K562 (cell line): Measurements from ENCODE around the gene GNAQ. TPM values are rescaled to one million over a fixed set of nuclear protein-coding genes. Genes with fewer than 3 reads are reported as not detected.
A peak's percentile ranks its signal among the peaks of the same experiment; 100 is the strongest.

Experiments
- ATAC-seq: fragments of 200-7000 bp; cut with Tn5 transposase; 3 replicates; pipeline ENCODE4 v1.9.1; 2020; ENCODE audit warnings: moderate library complexity
- BruUV-seq: library from RNA; stranded (reverse); fragments of 400-500 nt; replicated peaks from 2 replicates; lab custom pipeline; 2021; lab: Mats Ljungman, UMichigan
- CTCF ChIA-PET: fragments of 300-600 bp; formaldehyde crosslinking; extraction: SDS; loops from one replicate; lab custom pipeline; 2021; ENCODE audit warnings: low intra/inter-chr PET ratio; lab: Yijun Ruan, JAX
- POLR2A ChIA-PET: fragments of 300-600, 350-650 bp; sonication (Branson Sonifier 250); formaldehyde crosslinking; extraction: SDS; loops from one replicate; lab custom pipeline; 2021; ENCODE audit warnings: antibody characterized with exemption, inconsistent platforms; lab: Yijun Ruan, JAX
- DNase-seq, 4 experiments: peaks; one replicate each; pipeline versions ENCODE4 v3.0.0 to v3.0.0-alpha.2; 2011 to 2018; ENCODE audit warnings: low spot score in 3 of 4, mixed read lengths in 3 of 4; ENCODE audit errors: extremely low read depth in 1 of 4
- FAIRE-seq: peaks from 2 replicates; lab custom pipeline; 2011; peaks lifted over from hg19 to GRCh38; lab: Jason Lieb, UNC
- H2AFZ ChIP-seq: 2 replicates; pipeline ENCODE4 v1.6.0; 2011; ENCODE audit warnings: low read depth, low read length, control low read depth, inconsistent platforms
- H3K27ac ChIP-seq: fragments of 200-600 bp; 3 replicates; pipeline ENCODE4 v1.8.0; 2011; ENCODE audit warnings: low read depth, mild to moderate bottlenecking, control low read depth, inconsistent platforms, low read length, moderate library complexity, mixed read lengths; ENCODE audit errors: extremely low read depth
- H3K27me3 ChIP-seq, 2 experiments: fragments of 300-600 bp in 1 of 2; 2 replicates in 1 of 2; 3 replicates in 1 of 2; pipeline versions ENCODE4 v1.6.0 to v1.8.0; 2011; ENCODE audit warnings: inconsistent platforms in 2 of 2, low read length in 2 of 2, mild to moderate bottlenecking in 1 of 2, mixed read lengths in 1 of 2, moderate library complexity in 1 of 2; ENCODE audit not compliant: control insufficient read depth in 2 of 2, insufficient read depth in 2 of 2
- H3K36me3 ChIP-seq: fragments of 300-600 bp; 3 replicates; pipeline ENCODE4 v1.8.0; 2011; ENCODE audit warnings: mild to moderate bottlenecking, low read length, inconsistent platforms; ENCODE audit not compliant: control insufficient read depth, insufficient read depth
- H3K4me1 ChIP-seq, 2 experiments: fragments of 200-600 bp in 1 of 2; replicated peaks in 1 of 2; 2 replicates in 1 of 2; 3 replicates in 1 of 2; pipeline versions ENCODE4 v1.5.1 to v1.8.0; 2011; ENCODE audit warnings: inconsistent platforms in 2 of 2, low read length in 2 of 2, mild to moderate bottlenecking in 1 of 2, mixed read lengths in 1 of 2, moderate library complexity in 1 of 2; ENCODE audit not compliant: control insufficient read depth in 2 of 2, insufficient read depth in 2 of 2
- H3K4me2 ChIP-seq: 2 replicates; pipeline ENCODE4 v1.6.1; 2011; ENCODE audit warnings: low read length, control low read depth, inconsistent platforms, mixed read lengths; ENCODE audit not compliant: insufficient read depth
- H3K4me3 ChIP-seq: fragments of 200-600 bp; sonication (generic), shearing (Covaris generic); 2 replicates; pipeline ENCODE4 v1.5.1; 2016; ENCODE audit warnings: control low read depth, inconsistent platforms
- H3K79me2 ChIP-seq: fragments of 200-600 bp; 3 replicates; pipeline ENCODE4 v1.8.0; 2011; ENCODE audit warnings: low read length, inconsistent platforms; ENCODE audit not compliant: control insufficient read depth, insufficient read depth
- H3K9ac ChIP-seq, 2 experiments: 2 replicates each; pipeline versions ENCODE4 v1.6.0 to v1.6.1; 2011; ENCODE audit warnings: low read depth in 2 of 2, low read length in 2 of 2, control low read depth in 1 of 2, inconsistent platforms in 1 of 2, mild to moderate bottlenecking in 1 of 2, mixed read lengths in 1 of 2; ENCODE audit not compliant: insufficient read depth in 1 of 2
- H3K9me1 ChIP-seq: one replicate; pipeline ENCODE4 v1.6.0; 2011; ENCODE audit warnings: inconsistent platforms, mild to moderate bottlenecking, low read length, moderate library complexity; ENCODE audit not compliant: control insufficient read depth, insufficient read depth
- H3K9me3 ChIP-seq: replicated peaks from 2 replicates; pipeline ENCODE4 v1.5.1; 2011; ENCODE audit warnings: low read depth, low read length, inconsistent platforms; ENCODE audit not compliant: control insufficient read depth, insufficient read depth
- H4K20me1 ChIP-seq: replicated peaks from 2 replicates; pipeline ENCODE4 v1.6.1; 2011; ENCODE audit warnings: low read length, inconsistent platforms, mixed read lengths; ENCODE audit not compliant: control insufficient read depth, insufficient read depth
- DLX4 ChIP-seq: fragments of 250-450 bp; sonication (Bioruptor Pico); IDR thresholded peaks from 2 replicates; pipeline ENCODE4 v1.6.1; 2021; ENCODE audit warnings: mild to moderate bottlenecking
- ELF1 ChIP-seq: fragments of 200-800 bp; sonication (Bioruptor generic); IDR thresholded peaks from 2 replicates; pipeline ENCODE4 v1.6.1; 2016; ENCODE audit warnings: missing genetic modification characterization, missing compliant biosample characterization
- MYC ChIP-seq, 2 experiments: fragments of 250-450 bp in 1 of 2; sonication (Bioruptor Pico) in 1 of 2; IDR thresholded peaks; 2 replicates each; pipeline versions ENCODE4 v1.5.1 to v1.6.1; 2012 to 2021; ENCODE audit warnings: low read depth in 2 of 2, borderline replicate concordance in 1 of 2, improper control_type of control experiment in 1 of 2, low read length in 1 of 2, mild to moderate bottlenecking in 1 of 2, moderate library complexity in 1 of 2
- NFE2 ChIP-seq: IDR thresholded peaks from 2 replicates; pipeline ENCODE4 v1.6.1; 2014; ENCODE audit warnings: antibody characterized with exemption, low read depth
- SRSF7 ChIP-seq: fragments of 200-400 bp; formaldehyde crosslinking; optimal IDR thresholded peaks from 2 replicates; pipeline ENCODE3; 2017; ENCODE audit warnings: mild to moderate bottlenecking, low read depth, low read length
- ZNF232 ChIP-seq: sonication (generic); formaldehyde crosslinking; IDR thresholded peaks from 2 replicates; pipeline ENCODE4 v1.8.0; 2022; ENCODE audit warnings: mild to moderate bottlenecking, missing genetic modification reagents
- ZNF277 ChIP-seq: fragments of 250-450 bp; sonication (Bioruptor Pico); IDR thresholded peaks from 2 replicates; pipeline ENCODE4 v1.8.0; 2022; ENCODE audit warnings: inconsistent platforms, mild to moderate bottlenecking, moderate library complexity, borderline replicate concordance
- ZNF324 ChIP-seq: fragments of 250-450 bp; sonication (Bioruptor Pico); IDR thresholded peaks from 2 replicates; pipeline ENCODE4 v1.4.0; 2020; ENCODE audit warnings: mild to moderate bottlenecking
- ZNF395 ChIP-seq: fragments of 200-800 bp; sonication (Bioruptor generic); IDR thresholded peaks from 2 replicates; pipeline ENCODE4 v1.6.1; 2017; ENCODE audit warnings: missing genetic modification characterization, missing compliant biosample characterization
- WGBS: fragments of 100-300 bp; shearing (Covaris generic); methylation state at CpG from one replicate; pipeline ENCODE4 v1.1.6; 2016; ENCODE audit warnings: low coverage, mixed read lengths; ENCODE audit not compliant: insufficient coverage; ENCODE audit errors: missing lambda C conversion rate; 5-methylcytosine and 5-hydroxymethylcytosine counted together
- in situ Hi-C: fragments of 300-500 bp; cut with MboI; formaldehyde crosslinking; loops from 4 replicates; pipeline ENCODE4 v1.15.0; 2018; ENCODE audit warnings: inconsistent platforms, mixed read lengths
- intact Hi-C: fragments of 100-400 bp; cut with micrococcal nuclease; formaldehyde crosslinking; loops from 2 replicates; pipeline ENCODE4 v1.14.2; 2022
- polyA plus RNA-seq, 8 experiments: library from polyadenylated mRNA; depleted of rRNA in 4 of 8; stranded (reverse) in 5 of 8; unstranded in 3 of 8; fragments of >200 nt; fragmentation: Nextera tagmentation in 2 of 8; fragmentation: Illumina TruSeq in 1 of 8; extraction: Ambion mirVana in 2 of 8; extraction: Trizol in 1 of 8; gene quantifications; 2 replicates each; pipeline versions ENCODE4 v1.2.1 to v1.2.3, GENCODE V29; 2011 to 2014; ENCODE audit warnings: inconsistent platforms in 1 of 8, missing spikeins in 1 of 8
- total RNA-seq, 7 experiments: library from RNA; depleted of rRNA in 6 of 7; stranded (reverse); fragments of >200 nt in 6 of 7; fragmentation: Illumina TruSeq in 2 of 7; extraction: Trizol in 2 of 7; gene quantifications; 2 replicates each; pipeline versions ENCODE4 v1.2.1 to v1.2.3, GENCODE V29; 2011 to 2021; ENCODE audit warnings: low replicate concordance in 1 of 7

Gene GNAQ
- total and polyA plus RNA-seq, 9 of the 15 experiments (the other 6 are each of a cell fraction or from before 2014, with no cell fraction given): 4.8 to 27.9 (median 17.5) TPM

- Histone ChIP-seq H3K9me3 (no peaks in the 10 kb centered on the region), H3K27ac (peak overlapping the region; percentile 57; the same call in 1 of the 3 replicates), H3K4me2 (no peak overlapping the region), H3K4me1 (peaks cover 13 to 50% of the 10 kb centered on the region in 2 experiments), H2AFZ (no peak overlapping the region), H3K4me3 (no peak overlapping the region), H3K9ac (peak overlapping the region in 1 of 2 experiments; percentile 74; a peak in 1 of 4 replicates), H3K36me3 (peaks cover 20% of the 10 kb centered on the region), H4K20me1 (no peaks in the 10 kb centered on the region), H3K79me2 (peaks cover 92% of the 10 kb centered on the region), H3K9me1 (no peaks in the 10 kb centered on the region), H3K27me3 (no peaks in the 10 kb centered on the region)
- DNase-seq: peak in 2 of 4 experiments; percentile 13 to 56
- ATAC-seq: peak; percentile 78
- FAIRE-seq: peak; percentile 48
- in situ Hi-C loops: loop anchor here (10.0 kb wide), 1 partner anchor 53 kb away; the partner anchor contains the start of gene GNAQ
- CTCF ChIA-PET: no interaction called here
- POLR2A ChIA-PET: interaction anchor here (1.0 kb wide), 1 partner anchor 9 kb away, joined by 3 read pairs; no protein-coding TSS in a partner anchor
- WGBS: 6% methylated on average over 2 of the region's 2 CpGs
- no TSS peak for BruUV-seq
- intact Hi-C loops: no loop called here
- TF ChIP-seq DLX4 (CRISPR knock-in tag) (no peak), ZNF277 (CRISPR knock-in tag) (no peak), MYC (IDR thresholded peaks at IDR 0.05; ENCODE audit: low read depth, low read length) (0 out of 2 replicates have a peak, but pooled peaks have one; percentile 25), MYC (CRISPR knock-in tag; IDR thresholded peaks at IDR 0.05; ENCODE audit: borderline replicate concordance, low read depth) (no peak), ZNF395 (CRISPR knock-in tag) (no peak), ELF1 (tag) (0 out of 2 replicates have a peak, but pooled peaks have one; percentile 32), NFE2 (peak; percentile 30; the same call in 1 of the 2 replicates), ZNF324 (CRISPR knock-in tag) (no peak), ZNF232 (CRISPR knock-in tag) (no peak), SRSF7 (no peak)
These were observed 50.3 kb downstream of the GNAQ start for GRCh38 chr9:77981332-77981731.
